Gastroesophageal sphincter (tissue), 4 donors: ENCODE data around the gene CPN1. TPM values are rescaled to one million over a fixed set of nuclear protein-coding genes. Genes with fewer than 3 reads are reported as not detected.

Experiments
- ATAC-seq: fragments of 150-250 bp; one replicate; pipeline ENCODE4 v1.9.1; 2016; ENCODE audit warnings: mild to moderate bottlenecking, moderate library complexity
- H3K27ac ChIP-seq, 4 donors: fragments of 200-600 bp; sonication (generic) in 3 of 4; 1 replicate in 3 of 4; 2 replicates in 1 of 4; pipeline ENCODE4 v1.5.1; 2016 to 2019
- H3K27me3 ChIP-seq: fragments of 200-600 bp; sonication (generic); one replicate; pipeline ENCODE4 v1.5.1; 2019
- H3K36me3 ChIP-seq, 2 donors: fragments of 200-600 bp; sonication (generic); one replicate each; pipeline ENCODE4 v1.5.1; 2019; ENCODE audit warnings: control low read depth in 1 of 2
- H3K4me1 ChIP-seq, 3 donors: fragments of 200-600 bp; sonication (generic); 1 replicate in 2 of 3; 2 replicates in 1 of 3; pipeline ENCODE4 v1.5.1; 2016 to 2019; ENCODE audit warnings: control low read depth in 2 of 3
- H3K4me3 ChIP-seq, 2 donors: fragments of 200-600 bp; sonication (generic); one replicate each; pipeline ENCODE4 v1.5.1; 2019; ENCODE audit warnings: mild to moderate bottlenecking in 1 of 2, moderate library complexity in 1 of 2
- H3K9me3 ChIP-seq, 3 donors: fragments of 200-600 bp; sonication (generic); one replicate each; pipeline ENCODE4 v1.5.1; 2017 to 2019; ENCODE audit warnings: control low read depth in 2 of 3
- EP300 ChIP-seq: sonication (generic); formaldehyde crosslinking; IDR thresholded peaks from one replicate; pipeline ENCODE4 v1.6.1; 2017; ENCODE audit warnings: antibody characterized with exemption, mild to moderate bottlenecking
- POLR2A ChIP-seq, 2 donors: fragments of 450-650 bp; IDR thresholded peaks; one replicate each; pipeline ENCODE4 v1.6.1; 2017; ENCODE audit warnings: antibody characterized with exemption in 2 of 2, mild to moderate bottlenecking in 2 of 2, moderate library complexity in 1 of 2
- POLR2AphosphoS5 ChIP-seq: sonication (generic); formaldehyde crosslinking; IDR thresholded peaks from one replicate; pipeline ENCODE4 v1.6.1; 2017; ENCODE audit warnings: antibody characterized with exemption
- WGBS, 2 donors: methylation state at CpG; one replicate each; pipeline ENCODE4 v1.1.5; 2018; ENCODE audit warnings: low coverage in 1 of 2; 5-methylcytosine and 5-hydroxymethylcytosine counted together
- total RNA-seq, 4 donors: library from RNA; depleted of rRNA; stranded (reverse); fragments of >200 nt; gene quantifications; one replicate each; pipeline ENCODE4 v1.1.0, GENCODE V29; 2016
- TF ChIP-seq, protein P1 (sequence below), 4 experiments: fragments of 200-600 bp in 2 of 4; fragments of 450-650 bp in 2 of 4; sonication (generic) in 1 of 4; IDR thresholded peaks; one replicate each; pipeline ENCODE4 v1.5.1; 2017 to 2019; ENCODE audit warnings: antibody characterized with exemption in 4 of 4, mild to moderate bottlenecking in 2 of 4, moderate library complexity in 2 of 4

The CPN1 gene
- total RNA-seq, 4 donors from 2014 or later = not detected

DNA sequence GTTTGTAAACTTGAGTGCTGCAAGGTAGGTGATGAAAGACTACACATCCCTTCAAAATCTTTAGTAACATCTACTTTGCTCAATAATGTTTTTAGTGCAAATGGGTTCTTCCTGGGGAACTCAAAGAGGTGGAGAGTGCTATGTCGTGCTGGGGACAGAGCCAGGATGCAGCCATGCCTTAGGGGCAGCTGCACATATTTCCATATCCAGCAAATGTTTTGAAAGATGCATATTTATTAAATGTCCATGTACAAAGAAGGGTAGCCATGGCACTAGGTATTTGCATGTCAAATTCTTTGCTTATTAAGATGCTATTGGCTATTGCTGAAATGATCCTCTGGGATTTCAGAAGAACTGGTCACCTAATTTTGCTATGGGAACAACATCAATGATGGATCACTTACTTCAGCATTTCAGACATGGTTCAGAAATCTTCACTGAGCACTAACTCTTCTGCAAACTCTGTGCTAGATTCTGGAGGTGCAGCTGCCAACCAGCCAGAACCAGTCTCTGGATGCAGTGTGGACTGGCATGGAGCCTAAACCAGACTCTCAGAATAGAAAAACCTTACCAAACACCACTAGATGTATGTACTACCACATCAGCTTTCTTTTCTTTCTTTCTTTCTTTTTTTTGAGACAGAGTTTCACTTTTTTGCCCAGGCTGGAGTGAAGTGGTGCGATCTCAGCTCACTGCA lies 40.2 kb downstream of the CPN1 start:
- Histone ChIP-seq H3K9me3 (no peaks in the 10 kb centered on the region), H3K4me3 (no peak overlapping the region), H3K4me1 (peaks cover 0 to 29% (median 0%) of the 10 kb centered on the region in 3 donors), H3K27ac (no peak overlapping the region), H3K27me3 (no peaks in the 10 kb centered on the region), H3K36me3 (no peaks in the 10 kb centered on the region)
- no peak for ATAC-seq
- TF ChIP-seq POLR2A (IDR thresholded peaks at IDR 0.05) (no peak), POLR2AphosphoS5 (no peak), EP300 (no peak)
- TF ChIP-seq, protein P1, sequence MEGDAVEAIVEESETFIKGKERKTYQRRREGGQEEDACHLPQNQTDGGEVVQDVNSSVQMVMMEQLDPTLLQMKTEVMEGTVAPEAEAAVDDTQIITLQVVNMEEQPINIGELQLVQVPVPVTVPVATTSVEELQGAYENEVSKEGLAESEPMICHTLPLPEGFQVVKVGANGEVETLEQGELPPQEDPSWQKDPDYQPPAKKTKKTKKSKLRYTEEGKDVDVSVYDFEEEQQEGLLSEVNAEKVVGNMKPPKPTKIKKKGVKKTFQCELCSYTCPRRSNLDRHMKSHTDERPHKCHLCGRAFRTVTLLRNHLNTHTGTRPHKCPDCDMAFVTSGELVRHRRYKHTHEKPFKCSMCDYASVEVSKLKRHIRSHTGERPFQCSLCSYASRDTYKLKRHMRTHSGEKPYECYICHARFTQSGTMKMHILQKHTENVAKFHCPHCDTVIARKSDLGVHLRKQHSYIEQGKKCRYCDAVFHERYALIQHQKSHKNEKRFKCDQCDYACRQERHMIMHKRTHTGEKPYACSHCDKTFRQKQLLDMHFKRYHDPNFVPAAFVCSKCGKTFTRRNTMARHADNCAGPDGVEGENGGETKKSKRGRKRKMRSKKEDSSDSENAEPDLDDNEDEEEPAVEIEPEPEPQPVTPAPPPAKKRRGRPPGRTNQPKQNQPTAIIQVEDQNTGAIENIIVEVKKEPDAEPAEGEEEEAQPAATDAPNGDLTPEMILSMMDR (IDR thresholded peaks at IDR 0.05) = no peak
- WGBS, 2 donors = 64 to 83% methylated on average over 2 of the region's 2 CpGs

DNA sequence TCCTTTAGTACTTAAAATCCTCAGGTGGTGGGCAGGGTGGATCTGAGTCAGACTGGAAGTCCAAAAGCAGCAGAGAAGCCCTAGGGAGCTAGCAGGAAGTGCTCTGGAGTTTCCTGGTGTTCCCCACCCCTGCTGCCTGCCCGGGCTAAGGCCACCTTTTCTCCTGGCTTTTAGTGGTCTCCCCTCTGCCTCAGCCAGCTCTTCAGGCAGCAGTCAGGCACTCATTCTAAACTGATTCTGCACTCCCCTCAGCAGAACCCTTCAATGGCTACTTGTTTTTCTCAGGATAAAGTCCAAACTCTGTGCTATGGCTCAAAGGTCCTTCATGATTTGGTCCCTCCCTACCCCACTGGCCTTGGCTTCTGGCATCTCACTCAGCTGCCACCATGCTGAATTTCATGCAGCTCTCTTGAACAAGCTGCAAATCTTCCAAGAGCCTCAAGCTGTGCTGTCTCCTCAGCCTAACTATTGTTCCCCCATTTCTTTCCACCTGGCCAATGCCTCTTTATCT lies 43.1 kb downstream of the CPN1 start:
- no peaks in the 10 kb centered on the region for H3K9me3 ChIP-seq
- no peak overlapping the region for H3K4me3 ChIP-seq
- 20% methylated on average over 1 of the region's 1 CpG for WGBS, 2 donors
- no peaks in the 10 kb centered on the region for H3K27me3 ChIP-seq
- peaks cover 0 to 9% (median 0%) of the 10 kb centered on the region in 3 donors for H3K4me1 ChIP-seq
- TF ChIP-seq, protein P1 (IDR thresholded peaks at IDR 0.05) = no peak
- TF ChIP-seq EP300 (no peak), POLR2AphosphoS5 (no peak)
- H3K36me3 ChIP-seq = no peaks in the 10 kb centered on the region
- no peak overlapping the region for H3K27ac ChIP-seq
- ATAC-seq = no peak

DNA sequence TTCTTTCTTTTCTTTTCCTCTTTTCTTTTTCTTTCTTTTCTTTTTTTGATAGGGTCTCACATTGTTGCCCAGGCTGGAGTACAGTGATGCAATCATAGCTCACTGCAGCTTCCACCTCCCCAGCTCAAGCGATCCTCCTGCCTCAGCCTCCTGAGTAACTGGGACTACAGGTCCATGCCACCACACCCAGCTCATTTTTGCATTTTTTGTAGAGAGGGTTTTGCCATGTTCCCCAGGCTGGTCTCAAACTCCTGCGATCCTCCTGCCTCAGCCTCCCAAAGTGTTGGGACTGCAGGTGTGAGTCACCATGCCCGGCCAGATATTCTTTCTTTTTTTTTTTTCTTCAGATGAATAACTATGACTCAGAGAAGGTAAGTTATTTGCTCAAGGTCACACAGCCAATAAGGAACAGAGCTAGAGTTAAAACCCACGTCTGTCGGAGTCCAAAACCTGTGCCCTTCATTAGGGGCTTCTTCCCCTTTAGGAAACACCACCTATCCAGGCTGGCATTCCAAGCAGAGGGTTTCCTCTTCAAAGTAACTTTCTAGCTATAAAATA lies 43.8 kb downstream of the CPN1 start:
- Histone ChIP-seq H3K27ac (no peak overlapping the region), H3K36me3 (no peaks in the 10 kb centered on the region), H3K4me1 (peaks cover 0 to 9% (median 0%) of the 10 kb centered on the region in 3 donors), H3K27me3 (no peaks in the 10 kb centered on the region), H3K4me3 (no peak overlapping the region), H3K9me3 (no peaks in the 10 kb centered on the region)
- no peak for TF ChIP-seq EP300
- TF ChIP-seq POLR2A (IDR thresholded peaks at IDR 0.05) = no peak
- TF ChIP-seq, protein P1 (IDR thresholded peaks at IDR 0.05) = no peak
- WGBS, 2 donors = 96 to 100% methylated on average over 1 to 3 of the region's 5 CpGs
- ATAC-seq = no peak

DNA sequence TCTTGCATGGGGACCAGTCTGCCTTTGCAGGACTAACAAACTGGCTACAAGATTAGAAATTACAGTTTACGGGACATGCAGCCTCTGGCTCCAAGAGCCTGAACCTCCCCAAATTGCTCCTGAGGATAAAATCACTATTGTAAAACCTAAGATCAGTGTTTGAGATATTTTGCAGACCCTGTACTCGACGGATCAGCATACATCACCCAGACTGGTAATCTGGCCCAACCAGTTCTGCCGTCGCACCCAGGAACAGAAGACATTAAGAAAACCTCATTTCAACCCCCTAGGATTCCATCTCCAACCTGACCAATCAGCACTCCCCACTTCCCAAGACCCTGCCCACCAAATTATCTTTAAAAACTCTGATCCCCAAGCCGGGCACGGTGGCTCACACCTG lies 44.8 kb downstream of the CPN1 start:
- TF ChIP-seq POLR2A (IDR thresholded peaks at IDR 0.05) (no peak), EP300 (no peak), POLR2AphosphoS5 (no peak)
- TF ChIP-seq, protein P1 (IDR thresholded peaks at IDR 0.05) = no peak
- no peak for ATAC-seq

More for the DNA sequence above, 44.8 kb downstream of the CPN1 start:
- Histone ChIP-seq H3K4me3 (no peak overlapping the region), H3K36me3 (no peaks in the 10 kb centered on the region), H3K27ac (no peak overlapping the region), H3K27me3 (no peaks in the 10 kb centered on the region), H3K4me1 (peaks cover 0 to 9% (median 0%) of the 10 kb centered on the region in 3 donors), H3K9me3 (no peaks in the 10 kb centered on the region)
- 67 to 95% methylated on average over 6 to 7 of the region's 7 CpGs for WGBS, 2 donors
